Neuronal stem cell (in vitro differentiated cells): Measurements from ENCODE around the gene IL23R.

ENCODE experiments used
- DNase-seq: peaks from one replicate; pipeline ENCODE4 v3.0.0-alpha.2; 2013; ENCODE audit warnings: low spot score
- H2AFZ ChIP-seq: one replicate; pipeline ENCODE4 v1.6.1; 2013; ENCODE audit warnings: mild to moderate bottlenecking, low read length, inconsistent platforms
- H2AK5ac ChIP-seq: 2 replicates; pipeline ENCODE4 v1.6.1; 2013; ENCODE audit warnings: low read depth, mild to moderate bottlenecking, inconsistent platforms, low read length, moderate library complexity, mixed read lengths
- H2BK120ac ChIP-seq: 2 replicates; pipeline ENCODE4 v1.6.1; 2013; ENCODE audit warnings: low read depth, mild to moderate bottlenecking, inconsistent platforms, low read length, moderate library complexity, mixed read lengths
- H2BK12ac ChIP-seq: one replicate; pipeline ENCODE4 v1.6.1; 2013; ENCODE audit warnings: low read length, inconsistent platforms
- H2BK15ac ChIP-seq: 2 replicates; pipeline ENCODE4 v1.6.1; 2013; ENCODE audit warnings: mild to moderate bottlenecking, low read length, inconsistent platforms, mixed read lengths
- H2BK5ac ChIP-seq: one replicate; pipeline ENCODE4 v1.6.1; 2013; ENCODE audit warnings: inconsistent platforms, mild to moderate bottlenecking, low read length, moderate library complexity
- H3K14ac ChIP-seq: one replicate; pipeline ENCODE4 v1.6.1; 2013; ENCODE audit warnings: low read length, inconsistent platforms
- H3K18ac ChIP-seq: 2 replicates; pipeline ENCODE4 v1.6.1; 2013; ENCODE audit warnings: low read length, inconsistent platforms
- H3K23ac ChIP-seq: 2 replicates; pipeline ENCODE4 v1.6.1; 2013; ENCODE audit warnings: low read depth, mild to moderate bottlenecking, mixed read lengths, low read length, inconsistent platforms; ENCODE audit not compliant: poor library complexity
- H3K27ac ChIP-seq: replicated peaks from 3 replicates; pipeline ENCODE4 v1.5.1; 2013; ENCODE audit warnings: low read length, inconsistent platforms
- H3K27me3 ChIP-seq, 3 experiments: 2 replicates each; pipeline ENCODE4 v1.6.1; 2013; ENCODE audit warnings: low read length in 3 of 3, mild to moderate bottlenecking in 2 of 3, inconsistent platforms in 1 of 3, low read depth in 1 of 3, mixed read lengths in 1 of 3, moderate library complexity in 1 of 3; ENCODE audit not compliant: control insufficient read depth in 3 of 3, insufficient read depth in 3 of 3
- H3K36me3 ChIP-seq, 2 donors: replicated peaks in 1 of 2; 2 replicates each; pipeline ENCODE4 v1.6.1; 2013; ENCODE audit warnings: low read length in 2 of 2; ENCODE audit not compliant: control insufficient read depth in 2 of 2, insufficient read depth in 2 of 2
- H3K4ac ChIP-seq: 2 replicates; pipeline ENCODE4 v1.6.1; 2013; ENCODE audit warnings: inconsistent platforms, mild to moderate bottlenecking, low read length, moderate library complexity
- H3K4me1 ChIP-seq, 2 donors: 1 replicate in 1 of 2; 2 replicates in 1 of 2; pipeline ENCODE4 v1.6.1; 2013; ENCODE audit warnings: low read length in 2 of 2, low read depth in 1 of 2; ENCODE audit not compliant: control insufficient read depth in 2 of 2, insufficient read depth in 1 of 2
- H3K4me2 ChIP-seq: one replicate; pipeline ENCODE4 v1.6.1; 2013; ENCODE audit warnings: mild to moderate bottlenecking, low read length, inconsistent platforms; ENCODE audit not compliant: insufficient read depth, poor library complexity, severe bottlenecking
- H3K4me3 ChIP-seq, 2 donors: 2 replicates each; pipeline ENCODE4 v1.5.1; 2013; ENCODE audit warnings: low read length in 2 of 2, mild to moderate bottlenecking in 2 of 2, inconsistent platforms in 1 of 2, moderate library complexity in 1 of 2
- H3K79me1 ChIP-seq: one replicate; pipeline ENCODE4 v1.6.1; 2013; ENCODE audit warnings: low read depth, mild to moderate bottlenecking, inconsistent platforms, low read length, moderate library complexity
- H3K9ac ChIP-seq: one replicate; pipeline ENCODE4 v1.6.1; 2013; ENCODE audit warnings: mild to moderate bottlenecking, low read depth, low read length, inconsistent platforms; ENCODE audit not compliant: poor library complexity
- H3K9me3 ChIP-seq, 2 donors: replicated peaks in 1 of 2; 2 replicates each; pipeline versions ENCODE3 to v1.6.1; 2013; ENCODE audit warnings: low read length in 2 of 2, mild to moderate bottlenecking in 2 of 2, inconsistent platforms in 1 of 2, low read depth in 1 of 2, mixed read lengths in 1 of 2, moderate library complexity in 1 of 2; ENCODE audit not compliant: control insufficient read depth in 2 of 2, insufficient read depth in 1 of 2
- H4K8ac ChIP-seq: one replicate; pipeline ENCODE4 v1.6.1; 2013; ENCODE audit warnings: low read depth, mild to moderate bottlenecking, inconsistent platforms, low read length, moderate library complexity
- H4K91ac ChIP-seq: one replicate; pipeline ENCODE4 v1.6.1; 2013; ENCODE audit warnings: low read length, low read depth, mild to moderate bottlenecking, inconsistent platforms; ENCODE audit not compliant: poor library complexity
- WGBS, 2 donors: extraction: QIAGEN DNeasy Blood & Tissue Kit; methylation state at CpG; one replicate each; pipeline ENCODE4 v1.1.7; 2013; ENCODE audit warnings: missing lambda C conversion rate in 2 of 2, mixed read lengths in 1 of 2; ENCODE audit not compliant: insufficient read length in 2 of 2, insufficient replicate concordance in 1 of 2; ENCODE audit errors: extremely low coverage in 2 of 2; 5-methylcytosine and 5-hydroxymethylcytosine counted together

Gene IL23R

GRCh38 chr1:67217417-67217816 lies 51.2 kb downstream of the IL23R start:
- no peak overlapping the region for H3K4me2 ChIP-seq
- H3K9me3 ChIP-seq = no peaks in the 10 kb centered on the region

GRCh38 chr1:67217938-67218337 lies 51.7 kb downstream of the IL23R start:
- Histone ChIP-seq H3K4me3 (no peak overlapping the region), H3K18ac (no peak overlapping the region), H4K8ac (no peak overlapping the region), H3K36me3 (no peaks in the 10 kb centered on the region), H3K79me1 (no peaks in the 10 kb centered on the region), H3K9me3 (no peaks in the 10 kb centered on the region), H2BK15ac (no peak overlapping the region), H2BK12ac (no peak overlapping the region), H4K91ac (no peak overlapping the region), H3K9ac (no peak overlapping the region), H2BK120ac (no peak overlapping the region), H2AK5ac (no peak overlapping the region), H3K14ac (no peak overlapping the region), H3K27ac (no peak overlapping the region), H3K27me3 (no peaks in the 10 kb centered on the region), H2AFZ (no peak overlapping the region), H3K4me1 (no peaks in the 10 kb centered on the region), H3K4me2 (no peak overlapping the region), H3K23ac (no peak overlapping the region), H2BK5ac (no peak overlapping the region), H3K4ac (no peak overlapping the region)
- no CpG with 5 or more reads among the region's 1 CpG for WGBS, 2 donors
- no peak for DNase-seq

More at GRCh38 chr1:67217417-67217816, 51.2 kb downstream of the IL23R start:
- no peak overlapping the region for H3K14ac ChIP-seq
- no peak overlapping the region for H3K9ac ChIP-seq
- no peak overlapping the region for H2BK120ac ChIP-seq
- H3K79me1 ChIP-seq = no peaks in the 10 kb centered on the region
- H4K8ac ChIP-seq = no peak overlapping the region
- H3K36me3 ChIP-seq = no peaks in the 10 kb centered on the region
- H4K91ac ChIP-seq = no peak overlapping the region
- no peak overlapping the region for H3K23ac ChIP-seq
- no CpG with 5 or more reads among the region's 1 CpG for WGBS, 2 donors
- H2BK5ac ChIP-seq = no peak overlapping the region
- H3K4me3 ChIP-seq = no peak overlapping the region
- no peak for DNase-seq
- no peak overlapping the region for H3K18ac ChIP-seq
- no peak overlapping the region for H3K27ac ChIP-seq
- H2BK15ac ChIP-seq = no peak overlapping the region
- no peak overlapping the region for H2AK5ac ChIP-seq
- H3K4ac ChIP-seq = no peak overlapping the region
- H3K4me1 ChIP-seq = no peaks in the 10 kb centered on the region
- H2BK12ac ChIP-seq = no peak overlapping the region
- H2AFZ ChIP-seq = no peak overlapping the region
- H3K27me3 ChIP-seq = no peaks in the 10 kb centered on the region

GRCh38 chr1:67224856-67225255 lies 58.6 kb downstream of the IL23R start:
- Histone ChIP-seq H3K4me2 (no peak overlapping the region), H3K14ac (no peak overlapping the region), H2AK5ac (no peak overlapping the region), H3K79me1 (no peaks in the 10 kb centered on the region), H4K8ac (no peak overlapping the region), H3K36me3 (no peaks in the 10 kb centered on the region), H3K4me3 (no peak overlapping the region), H3K27ac (no peak overlapping the region), H3K4me1 (no peaks in the 10 kb centered on the region), H3K9me3 (peaks cover 2 to 7% of the 10 kb centered on the region in 2 donors), H2BK12ac (no peak overlapping the region), H2BK15ac (no peak overlapping the region), H2BK5ac (no peak overlapping the region), H3K18ac (no peak overlapping the region), H3K9ac (no peak overlapping the region), H3K23ac (no peak overlapping the region), H3K4ac (no peak overlapping the region), H4K91ac (no peak overlapping the region), H3K27me3 (no peaks in the 10 kb centered on the region), H2BK120ac (no peak overlapping the region), H2AFZ (no peak overlapping the region)
- no CpG with 5 or more reads among the region's 2 CpGs for WGBS, 2 donors
- DNase-seq = no peak

- Histone ChIP-seq H3K23ac (no peak overlapping the region), H3K79me1 (no peaks in the 10 kb centered on the region), H3K9me3 (peaks cover 2 to 7% of the 10 kb centered on the region in 2 donors), H3K4me3 (no peak overlapping the region), H3K4ac (no peak overlapping the region), H3K14ac (no peak overlapping the region), H3K27me3 (no peaks in the 10 kb centered on the region), H3K9ac (no peak overlapping the region), H3K18ac (no peak overlapping the region), H2AFZ (no peak overlapping the region), H4K8ac (no peak overlapping the region), H3K36me3 (no peaks in the 10 kb centered on the region), H2AK5ac (no peak overlapping the region), H4K91ac (no peak overlapping the region), H3K27ac (no peak overlapping the region), H2BK12ac (no peak overlapping the region), H2BK15ac (no peak overlapping the region), H3K4me1 (no peaks in the 10 kb centered on the region), H3K4me2 (no peak overlapping the region), H2BK5ac (no peak overlapping the region), H2BK120ac (no peak overlapping the region)
- WGBS, 2 donors = no CpG with 5 or more reads among the region's 3 CpGs
- no peak for DNase-seq
These were observed 60.4 kb downstream of the IL23R start for GRCh38 chr1:67226688-67227087.
